GM19467 (cell line): ENCODE results near the gene ATG16L2.
"Not testable (repeated sequence)": the region's sequence is repeated elsewhere in the genome, so short reads cannot be mapped to it uniquely, and the experiment has no call there.

Experiments
- ATAC-seq: cut with Tn5 transposase; IDR thresholded peaks from one replicate; pipeline ENCODE4 v1.9.1; 2021; ENCODE audit warnings: mild to moderate bottlenecking, moderate library complexity; ENCODE audit not compliant: unreplicated experiment

The ATG16L2 gene

DNA sequence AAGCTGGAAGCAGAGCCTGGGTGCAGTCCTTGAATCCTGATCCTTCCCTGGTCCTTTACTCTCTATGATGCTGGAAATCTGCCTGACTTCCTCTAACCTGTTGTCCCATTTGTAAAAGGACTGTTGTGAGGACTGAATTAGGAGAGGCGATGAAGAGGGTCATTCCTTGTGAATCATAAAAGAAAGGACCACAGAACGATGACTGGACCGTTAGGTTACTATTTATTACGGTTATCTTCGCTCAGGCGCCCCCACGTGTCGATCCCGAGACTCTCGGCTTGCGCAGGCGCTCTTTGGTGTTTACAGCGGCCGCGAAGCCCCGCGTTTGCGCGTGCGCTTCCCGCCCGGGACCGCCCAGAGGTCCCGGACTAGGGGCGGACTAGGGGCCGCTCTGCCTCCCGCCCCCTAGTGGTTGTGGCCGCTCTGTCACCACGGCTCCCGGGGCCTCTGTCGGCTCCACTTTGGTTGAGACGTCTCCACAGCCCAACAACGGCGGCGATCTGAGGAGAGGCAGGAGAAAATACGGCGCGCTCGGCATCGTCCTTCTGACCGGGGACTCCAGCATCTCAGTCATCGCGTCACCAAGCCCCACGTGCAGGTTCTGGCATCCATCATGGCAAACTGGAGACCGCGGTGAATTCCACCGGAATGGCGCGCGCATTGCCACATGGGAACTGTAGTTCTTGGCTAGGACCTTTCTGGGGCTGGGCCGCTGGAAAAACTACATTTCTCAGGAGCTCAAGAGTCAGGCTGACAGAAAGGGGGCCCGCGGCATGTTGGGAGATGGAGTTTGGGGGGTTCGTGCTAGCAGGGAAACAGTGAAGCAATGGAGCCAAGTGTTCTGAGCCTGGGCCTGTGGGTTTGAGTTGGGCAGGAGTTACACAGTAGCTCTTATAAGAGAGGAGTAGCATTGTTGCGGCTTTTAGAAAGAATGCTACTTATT is 20.5 kb upstream of the ATG16L2 start, which contains the start of gene STARD10:
TSS of gene STARD10 (minus strand) at position 623 of the 943 bp plus-strand sequence. CDS start 12,866 bp downstream, outside the sequence.
- peak; percentile 84 for ATAC-seq

- ATAC-seq = no peak
Observed at GRCh38 chr11:72798361-72798760, 15.8 kb upstream of the ATG16L2 start.

DNA sequence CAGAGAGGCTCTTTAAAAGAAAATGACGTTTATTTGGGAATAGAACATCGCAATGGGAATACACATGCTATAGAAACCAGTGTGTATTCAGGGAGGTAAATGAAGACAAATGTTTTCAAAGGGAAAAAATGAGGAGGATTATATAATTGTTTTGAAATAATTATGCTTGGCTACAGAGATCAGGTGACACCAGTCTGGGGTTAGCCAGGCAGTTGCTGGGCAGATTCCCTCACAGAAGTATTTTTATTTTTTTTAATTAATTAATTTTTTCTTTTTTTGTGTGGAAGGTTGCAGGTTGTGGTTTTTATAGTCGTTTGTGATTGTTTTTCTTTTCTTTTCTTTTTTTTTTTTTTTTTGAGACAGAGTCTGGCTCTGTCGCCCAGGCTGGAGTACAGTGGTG is 14.8 kb upstream of the ATG16L2 start:
- ATAC-seq = no peak

- ATAC-seq = no peak
Observed at GRCh38 chr11:72802822-72803221, 11.4 kb upstream of the ATG16L2 start.

DNA sequence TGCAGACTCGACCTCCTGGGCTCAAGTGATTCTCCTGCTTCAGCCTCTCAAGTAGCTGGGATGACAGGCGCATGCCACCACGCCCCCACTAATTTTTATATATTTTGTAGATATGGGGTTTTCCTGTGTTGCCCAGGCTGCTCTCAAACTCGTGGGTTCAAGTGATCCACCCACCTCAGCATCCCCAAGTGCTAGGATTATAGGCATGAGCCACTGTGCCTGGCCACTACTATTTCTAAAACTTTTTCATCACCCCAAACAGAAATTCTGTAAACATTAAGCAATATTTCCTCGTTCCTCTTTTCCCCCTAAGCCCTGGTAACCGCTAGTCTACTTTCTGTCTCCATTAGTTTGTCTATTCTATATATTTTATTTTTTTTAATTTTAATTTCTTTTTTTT is 9.0 kb upstream of the ATG16L2 start:
- ATAC-seq = no peak

DNA sequence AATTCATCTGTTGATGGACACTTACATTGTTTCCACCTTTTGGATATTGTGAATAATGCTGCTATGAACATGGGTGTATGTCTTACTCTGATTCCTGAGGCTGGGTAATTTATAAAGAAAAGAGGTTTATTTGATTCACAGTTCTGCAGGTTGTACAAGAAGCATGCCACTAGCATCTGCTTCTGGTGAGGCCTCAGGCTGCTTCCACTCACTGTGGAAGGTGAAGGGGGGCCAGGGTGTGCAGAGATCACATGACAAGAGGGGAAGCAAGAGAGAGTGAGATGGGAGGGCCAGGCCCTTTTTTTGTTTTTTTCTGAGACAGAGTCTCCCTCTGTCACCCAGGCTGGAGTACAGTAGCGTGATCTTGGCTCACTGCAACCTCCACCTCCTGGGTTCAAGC is 7.8 kb upstream of the ATG16L2 start:
- ATAC-seq = not testable (repeated sequence)

DNA sequence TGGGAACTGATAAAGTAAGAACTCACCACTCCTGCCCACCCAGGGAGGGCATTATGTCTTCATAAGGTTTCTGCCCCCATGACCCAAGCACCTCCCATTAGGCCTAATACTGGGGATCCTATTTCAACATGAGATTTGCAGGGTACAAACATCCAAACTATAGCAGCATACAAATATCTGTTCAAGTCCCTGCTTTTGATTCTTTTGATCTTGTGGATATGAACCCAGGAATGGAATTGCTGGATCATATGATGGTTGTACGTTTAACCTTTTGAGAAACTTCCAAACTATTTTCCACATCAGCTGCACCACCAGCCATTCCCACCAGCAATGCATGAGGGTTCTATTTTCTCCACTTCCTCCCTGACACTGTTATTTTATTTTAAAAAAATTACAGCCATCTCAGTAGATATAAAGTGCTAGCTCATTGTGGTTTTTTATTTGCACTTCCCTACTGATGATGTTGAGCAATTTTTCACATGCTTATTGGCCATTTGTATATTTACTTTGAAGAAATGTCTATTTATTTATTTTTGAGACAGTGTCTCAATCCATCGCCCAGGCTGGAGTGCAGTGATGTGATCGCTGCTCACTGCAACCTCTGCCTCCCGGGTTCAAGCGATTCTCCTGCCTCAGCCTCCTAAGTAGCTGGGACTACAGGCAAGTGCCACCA is 7.1 kb upstream of the ATG16L2 start:
- no peak for ATAC-seq

GRCh38 chr11:72807792-72808191 is 6.4 kb upstream of the ATG16L2 start:
- ATAC-seq = no peak

GRCh38 chr11:72808331-72808798 is 5.8 kb upstream of the ATG16L2 start:
- ATAC-seq = no peak

GRCh38 chr11:72811686-72812085 is 2.5 kb upstream of the ATG16L2 start:
- ATAC-seq = not testable (repeated sequence)

- no peak for ATAC-seq
Observed at GRCh38 chr11:72812604-72812966, 1.6 kb upstream of the ATG16L2 start.

GRCh38 chr11:72812967-72813739 is 1.1 kb upstream of the ATG16L2 start:
- ATAC-seq = peak; percentile 28

DNA sequence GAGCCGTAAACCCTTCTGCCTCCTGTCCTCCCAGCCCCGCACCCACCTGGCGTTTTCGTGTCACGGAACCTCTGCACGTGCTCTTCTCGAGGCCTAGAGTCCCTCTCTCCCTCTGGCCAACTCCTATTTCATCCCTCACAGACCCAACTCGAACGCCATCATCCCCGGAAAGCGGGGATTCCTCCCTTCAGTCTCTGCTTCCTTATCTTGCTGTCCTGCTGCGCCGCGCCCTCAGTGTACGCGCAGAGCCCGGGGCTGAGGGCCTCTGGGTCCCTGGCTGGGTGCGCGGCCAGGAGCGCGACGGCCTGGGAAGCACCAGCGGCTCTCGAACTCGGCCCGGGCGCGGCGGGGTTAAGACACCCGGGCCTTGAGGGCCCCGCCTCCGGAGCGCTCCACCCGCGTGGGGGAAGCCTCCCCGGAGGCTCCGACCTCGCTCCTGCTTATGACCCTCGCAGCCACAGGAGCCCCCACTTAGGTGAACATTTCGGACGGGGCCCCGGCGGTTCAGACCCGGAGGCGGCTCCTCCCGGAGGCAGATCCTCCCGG is 398 bp upstream of the ATG16L2 start:
- peak; percentile 40 for ATAC-seq

GRCh38 chr11:72815110-72815618 is 953 bp downstream of the ATG16L2 start:
- no peak for ATAC-seq

DNA sequence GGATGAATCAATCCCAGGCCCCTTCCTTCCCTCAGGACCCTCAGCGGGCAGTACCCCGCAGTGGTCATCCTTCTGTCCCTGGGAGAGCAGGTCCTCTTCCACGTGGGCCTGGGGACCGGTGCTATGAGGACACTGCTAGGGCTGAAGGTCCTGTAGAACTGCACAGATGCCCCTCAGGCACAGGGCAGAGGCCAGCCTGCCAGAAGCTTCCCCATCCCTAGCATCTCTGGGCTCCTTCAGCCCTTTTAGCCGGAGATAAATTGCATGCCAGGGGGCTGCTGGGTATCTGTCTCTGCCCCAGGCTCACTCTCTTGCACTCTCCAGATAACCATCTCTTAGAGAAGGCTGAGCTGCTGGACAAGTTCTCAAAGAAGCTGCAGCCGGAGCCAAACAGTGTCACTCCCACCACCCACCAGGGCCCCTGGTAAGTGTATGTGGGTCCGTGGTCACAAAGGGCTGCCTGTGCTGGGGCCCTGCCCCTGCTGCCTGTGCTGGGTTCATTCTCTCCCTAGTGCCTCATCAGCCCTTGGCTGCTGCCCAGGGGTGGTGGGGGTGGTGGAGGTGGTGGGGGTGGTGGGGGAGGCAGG is 2.3 kb downstream of the ATG16L2 start:
- no peak for ATAC-seq

- ATAC-seq = no peak
Observed at GRCh38 chr11:72817966-72818365, 3.8 kb downstream of the ATG16L2 start.

DNA sequence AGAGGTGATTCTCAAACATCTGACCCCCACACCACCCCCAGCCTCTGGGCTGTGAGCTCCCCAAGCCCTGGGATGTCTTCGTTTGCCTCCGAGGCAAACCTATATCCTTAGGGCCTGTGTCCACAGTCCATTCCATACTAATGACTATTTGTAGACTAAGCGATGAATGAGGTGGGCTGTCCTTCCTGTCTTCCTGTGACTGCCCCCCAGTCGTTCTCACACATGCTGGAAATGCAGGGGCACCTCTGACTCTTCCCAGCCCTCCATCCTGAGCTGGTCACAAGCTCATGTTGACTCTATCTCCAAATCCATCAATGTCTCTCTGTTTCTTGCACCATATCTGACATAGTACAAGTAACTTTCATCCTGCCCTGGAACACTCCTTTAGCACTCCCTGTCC is 4.8 kb downstream of the ATG16L2 start:
- no peak for ATAC-seq

DNA sequence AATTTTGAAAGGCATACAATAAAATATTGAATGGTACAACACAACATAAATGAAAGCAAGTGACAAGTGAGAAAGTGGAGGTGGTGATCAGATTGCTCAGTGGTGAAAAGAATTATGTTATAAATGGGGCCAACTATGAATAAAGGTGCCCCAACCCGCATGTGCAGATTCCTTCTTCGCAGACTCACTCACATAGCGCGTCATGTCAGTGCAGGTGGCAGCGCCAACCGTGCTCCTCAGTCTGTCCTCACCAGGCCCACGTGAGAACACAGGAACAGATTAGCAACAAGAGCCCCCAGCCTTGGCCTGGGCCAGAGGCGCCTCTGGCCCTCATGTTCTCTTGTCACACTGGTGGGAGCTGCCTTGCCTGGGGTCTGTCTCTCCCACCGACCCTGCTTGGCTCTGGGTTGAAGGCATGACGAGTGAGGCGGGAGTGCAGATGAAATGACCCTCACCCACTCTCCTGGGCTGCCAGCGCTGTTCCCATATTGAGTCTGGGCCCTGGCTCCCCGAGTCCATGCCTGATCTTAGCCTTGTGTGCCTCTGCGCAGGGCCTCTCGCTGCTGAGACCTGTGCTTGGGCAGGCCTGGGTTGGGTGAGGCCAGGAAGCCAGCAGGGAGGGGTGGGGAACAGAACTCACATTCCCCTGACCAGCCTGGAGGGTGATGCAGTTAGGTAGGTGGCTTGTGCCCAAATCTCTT is 6.4 kb downstream of the ATG16L2 start:
- ATAC-seq = no peak

GRCh38 chr11:72821221-72821919 is 7.2 kb downstream of the ATG16L2 start:
- no peak for ATAC-seq
